Measurements from ENCODE around the gene FANCD2.
"Not testable (repeated sequence)": the region's sequence is repeated elsewhere in the genome, so short reads cannot be mapped to it uniquely, and the experiment has no call there.

Gene FANCD2

DNA sequence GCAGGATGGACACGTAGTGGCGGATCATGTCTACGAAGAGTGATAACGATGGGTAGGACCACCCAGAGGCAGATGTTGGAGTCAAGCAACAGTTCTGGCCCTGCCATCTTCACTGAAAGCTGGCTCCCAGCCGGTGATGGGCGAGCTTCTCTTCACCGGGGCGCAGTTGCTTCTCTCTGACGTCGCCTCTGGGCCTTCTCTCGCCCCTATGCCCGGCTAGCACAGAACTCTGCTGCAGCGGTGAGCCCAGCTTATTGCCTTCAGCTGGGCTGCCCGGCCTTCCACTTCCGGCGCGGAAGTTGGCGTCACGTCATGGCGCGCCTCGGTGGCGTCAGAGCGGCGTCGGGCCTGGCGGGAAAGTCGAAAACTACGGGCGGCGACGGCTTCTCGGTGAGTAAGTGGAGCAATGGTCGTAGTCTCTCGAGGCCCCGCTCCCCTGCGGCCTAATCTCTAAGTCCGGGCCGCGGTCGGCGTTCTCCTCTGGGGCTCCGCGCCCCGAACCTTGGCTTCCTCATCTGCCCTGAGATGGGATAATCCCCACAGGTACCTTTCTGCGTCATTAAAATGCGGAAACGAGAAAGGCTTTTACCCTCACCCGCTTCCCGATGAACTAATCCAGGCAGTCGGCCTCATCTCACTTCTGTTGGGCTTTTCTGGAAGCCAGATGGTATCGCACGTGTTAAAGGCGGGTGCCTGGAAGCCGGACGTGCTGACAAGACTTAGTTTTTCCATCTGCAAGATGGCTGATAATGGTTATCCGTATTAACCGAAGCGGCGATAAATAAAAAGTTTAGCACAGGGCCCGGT is at the start of gene FANCD2:
Gene FANCD2, plus strand, starts transcription at position 354 of the 807 bp plus-strand sequence. CDS start 2,221 bp downstream, outside the sequence.
- no peak for DNase-seq (ENCODE audit: low read depth)

DNA sequence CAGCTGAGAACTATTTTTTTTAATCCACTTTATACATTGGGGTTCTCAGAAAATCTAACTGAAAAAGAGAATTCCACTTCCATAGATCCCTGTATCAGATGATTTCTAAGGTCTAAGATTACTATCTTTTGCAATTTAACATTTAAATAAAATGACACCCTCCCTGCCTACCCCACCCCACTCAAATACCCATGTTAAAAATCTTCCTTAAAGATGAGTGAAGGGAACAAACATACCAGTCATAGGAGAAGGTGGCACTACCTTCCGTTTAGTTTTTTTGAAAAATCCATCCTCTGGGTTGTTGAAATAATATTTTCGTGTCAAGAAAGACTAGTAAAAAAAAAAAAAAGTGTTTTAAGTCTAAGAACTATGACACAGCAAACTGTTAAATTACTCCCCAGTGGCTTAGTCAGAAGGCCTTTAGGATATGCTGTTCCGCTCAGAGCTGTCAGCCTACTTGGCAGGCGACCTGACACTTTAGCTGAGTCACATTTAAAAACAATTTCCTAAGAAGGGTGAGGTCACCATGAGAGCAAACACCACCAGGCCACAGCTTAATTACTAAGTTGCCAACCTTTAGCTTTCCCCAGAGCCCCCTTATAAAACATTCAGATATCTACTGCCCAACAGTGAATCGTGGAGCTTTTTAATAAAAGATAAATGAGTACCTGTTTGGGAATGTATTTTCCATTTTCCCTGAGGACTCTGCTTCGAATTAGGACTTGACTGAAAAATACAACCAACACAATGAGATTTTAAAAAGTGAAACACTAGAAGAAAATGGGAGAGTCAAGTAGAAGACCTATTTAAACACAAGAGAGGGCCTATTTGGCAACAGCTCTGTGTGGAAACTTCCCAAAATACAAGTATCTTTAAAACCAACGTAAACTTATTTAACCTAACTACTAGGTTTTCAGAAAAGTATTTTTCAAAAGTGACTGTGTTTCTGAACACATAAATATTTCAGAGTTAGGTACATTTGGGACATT is 49.2 kb upstream of the FANCD2 start:
- peak; percentile 95 for DNase-seq (ENCODE audit: low read depth)

DNA sequence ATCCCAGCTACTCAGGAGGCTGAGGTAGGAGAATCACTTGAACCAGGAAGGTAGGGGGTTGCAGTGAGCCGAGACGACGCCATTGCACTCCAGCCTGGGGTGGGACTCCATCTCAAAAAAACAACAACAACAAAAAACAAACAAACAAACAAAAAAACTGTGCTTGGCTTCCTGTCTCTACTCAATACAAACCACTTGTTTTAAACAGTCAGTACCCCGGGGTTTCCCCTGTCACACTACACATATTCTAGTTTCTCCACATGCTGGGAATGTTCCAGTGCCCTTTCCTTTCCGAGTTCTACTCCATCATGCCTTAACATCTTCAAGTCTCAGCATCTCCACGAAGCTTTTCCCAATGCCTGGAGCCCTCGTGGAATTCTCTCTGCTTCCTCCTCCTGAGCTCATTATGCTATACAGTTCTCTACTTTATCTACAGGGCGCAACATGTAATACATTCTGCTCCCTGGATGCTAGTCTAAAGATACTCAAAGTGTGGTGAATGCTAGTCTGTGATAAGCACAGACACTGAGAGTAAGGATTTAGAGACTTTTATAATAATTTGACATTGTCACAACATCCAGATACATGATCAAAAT is 47.4 kb upstream of the FANCD2 start:
- DNase-seq (ENCODE audit: low read depth) = no peak

DNA sequence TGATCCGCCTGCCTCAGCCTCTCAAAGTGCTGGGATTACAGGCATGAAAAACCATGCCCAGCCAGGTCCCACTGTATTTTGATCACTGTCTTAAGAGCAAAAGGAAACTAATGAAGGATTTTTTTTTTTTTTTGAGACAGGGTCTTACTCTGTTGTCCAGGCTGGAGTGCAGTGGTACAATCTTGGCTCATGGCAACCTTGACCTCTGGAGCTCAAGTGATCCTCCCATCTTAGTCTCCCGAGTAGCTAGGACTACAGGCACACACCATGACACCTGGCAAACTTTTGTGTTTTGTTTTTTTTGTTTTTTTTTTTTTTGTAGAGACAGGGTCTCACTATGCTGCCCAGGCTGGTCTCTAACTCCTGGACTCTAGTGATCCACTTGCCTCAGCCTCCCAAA is 46.0 kb upstream of the FANCD2 start:
- no peak for DNase-seq (ENCODE audit: low read depth)

DNA sequence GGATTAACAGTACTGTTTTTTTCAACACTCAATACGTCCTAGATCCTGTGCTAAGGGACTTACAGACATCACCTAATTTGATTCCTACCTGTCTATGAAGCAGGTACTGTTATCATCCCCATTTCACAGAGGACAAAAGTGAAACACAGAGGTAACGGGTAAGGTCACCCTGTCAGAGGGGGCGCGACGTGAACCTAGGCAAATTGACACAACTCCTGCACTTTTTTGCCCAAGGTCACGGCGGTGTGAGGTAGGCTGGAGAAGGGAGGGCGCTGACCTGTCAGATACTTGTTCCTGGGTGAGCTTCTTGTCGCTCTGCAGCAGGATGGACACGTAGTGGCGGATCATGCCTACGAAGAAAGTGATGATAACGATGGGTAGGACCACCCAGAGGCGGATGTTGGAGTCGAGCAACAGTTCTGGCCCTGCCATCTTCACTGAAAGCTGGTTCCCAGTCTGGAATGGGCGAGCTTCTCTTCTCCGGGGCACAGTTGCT is 40.0 kb upstream of the FANCD2 start:
- DNase-seq (ENCODE audit: low read depth) = no peak

DNA sequence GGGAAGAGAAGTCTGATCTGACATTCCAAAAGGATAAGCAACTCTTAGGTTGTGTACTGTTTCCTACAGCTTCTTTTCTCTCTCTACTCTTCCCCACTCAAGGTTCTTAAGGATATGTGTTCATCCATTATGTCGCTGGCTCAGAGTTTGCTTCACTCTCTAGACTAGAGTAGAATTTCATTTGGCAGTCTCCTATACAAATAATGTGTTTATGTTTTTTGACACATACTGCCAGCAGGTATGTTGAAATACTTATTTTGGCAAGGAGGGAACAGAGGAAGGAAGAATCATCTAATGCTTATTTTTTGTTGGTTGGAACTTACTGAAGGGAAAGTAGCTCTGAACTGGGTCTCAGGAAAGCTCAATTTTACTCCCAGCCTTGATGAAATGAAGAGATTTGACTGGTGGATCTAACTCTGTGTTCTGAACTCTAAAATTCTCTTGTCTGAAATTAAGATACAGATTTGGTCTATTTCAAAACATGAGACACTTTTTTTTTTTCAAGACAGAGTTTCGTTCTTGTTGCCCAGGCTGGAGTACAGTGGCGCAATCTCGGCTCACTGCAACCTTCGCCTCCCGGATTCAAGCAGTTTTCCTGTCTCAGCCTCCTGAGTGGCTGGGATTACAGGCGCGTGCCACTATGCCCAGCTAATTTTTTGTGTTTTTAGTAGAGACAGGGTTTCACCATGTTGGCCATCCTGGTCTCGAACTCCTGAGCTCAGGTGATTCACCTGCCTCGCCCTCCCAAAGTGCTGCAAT is 32.0 kb upstream of the FANCD2 start:
- DNase-seq (ENCODE audit: low read depth) = no peak

DNA sequence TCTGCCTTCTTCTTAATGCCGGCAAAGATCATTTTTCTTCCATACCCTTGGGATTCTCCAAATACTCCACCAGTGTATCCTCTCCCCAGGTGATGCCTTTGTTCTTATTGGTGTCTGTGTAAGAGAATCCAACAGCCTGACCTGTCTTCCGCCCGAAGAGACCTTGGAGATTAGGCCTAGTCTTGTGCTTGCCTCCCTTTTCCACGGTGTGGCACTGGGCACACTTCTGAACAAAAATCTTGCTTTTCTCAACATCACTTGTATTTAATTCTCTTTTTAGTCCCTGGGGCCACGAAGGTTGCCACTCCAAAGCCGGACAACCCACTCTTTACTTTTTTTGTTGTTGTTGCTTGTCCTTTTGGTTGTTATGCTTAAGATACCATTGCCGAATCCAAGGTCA is 25.6 kb upstream of the FANCD2 start:
- no peak for DNase-seq (ENCODE audit: low read depth)

DNA sequence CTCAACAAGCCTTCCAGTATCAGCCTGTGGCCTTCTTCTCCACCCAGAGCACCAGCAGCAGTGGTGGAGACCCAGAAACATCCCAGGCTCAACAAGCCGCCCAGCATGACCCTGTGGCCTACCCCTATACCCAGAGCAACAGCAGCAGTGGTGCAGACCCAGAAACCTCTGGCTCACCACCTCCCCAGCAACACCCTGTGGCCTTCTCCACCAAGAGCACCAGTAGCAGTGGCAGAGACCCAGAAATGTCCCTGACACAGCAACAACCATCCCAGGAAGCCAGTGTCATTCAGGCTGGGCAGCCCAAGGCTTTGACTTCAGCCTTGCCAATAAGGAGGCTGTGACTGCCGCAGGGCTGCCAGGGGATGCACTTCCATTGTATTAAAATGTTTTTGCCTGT is 23.3 kb upstream of the FANCD2 start:
- no peak for DNase-seq (ENCODE audit: low read depth)

DNA sequence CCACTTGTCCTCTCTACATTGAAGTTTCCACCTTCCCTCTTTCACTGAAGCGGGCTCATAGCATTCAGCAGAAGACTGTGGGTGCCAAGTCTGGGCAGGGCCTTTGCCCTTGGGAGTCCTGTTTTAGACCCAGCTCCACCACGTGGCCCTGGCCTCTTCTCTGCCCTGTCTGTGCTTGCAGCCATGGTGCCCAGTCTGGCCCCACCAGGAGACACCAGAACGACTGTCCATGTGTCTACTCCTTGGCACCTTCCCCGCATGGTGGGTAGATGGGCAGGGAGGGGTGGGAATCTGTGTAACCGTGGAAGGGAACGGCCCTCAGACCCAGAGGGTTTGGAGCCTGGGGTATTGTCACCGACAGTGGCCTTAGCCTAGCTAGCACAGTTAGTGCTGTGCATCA is 21.7 kb upstream of the FANCD2 start:
- no peak for DNase-seq (ENCODE audit: low read depth)

DNA sequence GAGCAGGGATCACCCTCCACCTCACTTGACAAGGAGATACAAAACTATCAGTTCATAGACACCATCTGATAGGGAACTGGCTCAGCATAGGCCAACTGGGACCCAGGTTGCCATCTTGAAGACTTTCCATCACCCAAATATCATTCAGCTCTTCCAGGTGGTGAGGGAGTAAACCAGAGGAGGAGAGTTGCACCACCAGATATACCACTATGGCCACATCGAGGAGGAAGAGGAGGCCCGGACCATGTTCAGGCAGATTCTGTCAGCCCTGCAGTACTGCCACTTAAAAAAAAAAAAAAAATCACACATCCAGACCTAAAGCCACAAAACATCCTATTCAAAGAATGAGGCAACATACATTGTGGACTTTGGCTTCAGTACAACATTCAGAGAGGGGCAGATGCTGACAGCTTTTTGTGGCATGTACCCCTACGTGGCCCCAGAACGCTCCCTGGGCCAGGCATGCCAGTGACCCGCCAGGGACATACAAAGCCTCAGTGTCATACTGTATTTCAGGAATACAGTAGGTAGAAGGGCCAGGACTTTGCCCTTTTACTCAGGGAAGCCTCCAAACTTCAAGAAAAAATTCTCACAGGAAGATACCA is 21.2 kb upstream of the FANCD2 start:
- DNase-seq (ENCODE audit: low read depth) = no peak

DNA sequence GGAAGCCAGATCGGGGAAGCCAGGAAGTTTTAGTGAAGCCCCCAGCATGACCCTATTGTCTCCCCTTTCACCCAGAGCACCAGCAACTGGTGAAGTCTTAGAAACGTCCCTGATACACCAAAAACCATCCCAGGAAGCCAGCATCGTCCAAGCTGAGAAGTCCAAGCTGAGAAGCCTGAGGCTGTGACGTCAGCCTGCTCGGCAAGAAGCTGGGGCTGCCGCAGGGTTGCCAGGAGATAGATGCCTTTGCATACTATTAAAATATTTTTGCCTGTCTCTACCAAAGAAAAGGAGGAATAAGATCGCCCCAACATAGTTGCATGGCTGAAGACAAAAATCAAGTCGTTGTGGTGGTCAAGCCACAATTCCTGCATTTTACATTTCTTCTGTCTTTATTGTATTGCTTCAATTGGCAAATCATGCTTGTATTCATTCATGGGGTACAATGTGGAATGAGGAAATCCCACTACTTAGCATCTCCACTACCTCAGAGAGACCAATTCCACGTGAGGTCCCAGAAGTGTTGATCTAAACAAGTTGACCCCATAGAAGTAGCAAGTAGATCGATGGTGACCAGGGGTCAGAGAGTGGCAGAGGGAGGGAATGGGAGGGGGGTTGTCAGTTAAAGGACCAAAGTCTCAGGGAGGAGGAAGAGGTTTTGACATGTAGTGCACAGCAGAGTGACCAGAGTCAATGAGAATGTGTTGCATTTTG is 20.0 kb upstream of the FANCD2 start:
- no peak for DNase-seq (ENCODE audit: low read depth)

DNA sequence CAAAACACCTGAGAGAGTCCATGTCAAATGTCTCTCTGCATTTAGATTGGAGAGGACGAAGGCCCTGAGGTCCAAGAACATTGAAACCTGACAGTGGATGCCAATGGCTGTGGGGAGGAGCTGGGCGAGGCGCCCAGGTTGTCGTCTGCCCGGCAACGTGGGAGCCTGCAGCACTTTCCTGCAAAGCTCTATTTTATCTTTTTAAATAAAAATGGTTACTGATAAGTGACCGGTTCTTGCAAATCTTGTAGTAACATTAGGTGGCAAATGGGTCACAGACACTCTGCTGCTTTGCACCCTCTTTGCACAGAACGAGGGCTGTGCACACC is 19.5 kb upstream of the FANCD2 start:
- no peak for DNase-seq (ENCODE audit: low read depth)

DNA sequence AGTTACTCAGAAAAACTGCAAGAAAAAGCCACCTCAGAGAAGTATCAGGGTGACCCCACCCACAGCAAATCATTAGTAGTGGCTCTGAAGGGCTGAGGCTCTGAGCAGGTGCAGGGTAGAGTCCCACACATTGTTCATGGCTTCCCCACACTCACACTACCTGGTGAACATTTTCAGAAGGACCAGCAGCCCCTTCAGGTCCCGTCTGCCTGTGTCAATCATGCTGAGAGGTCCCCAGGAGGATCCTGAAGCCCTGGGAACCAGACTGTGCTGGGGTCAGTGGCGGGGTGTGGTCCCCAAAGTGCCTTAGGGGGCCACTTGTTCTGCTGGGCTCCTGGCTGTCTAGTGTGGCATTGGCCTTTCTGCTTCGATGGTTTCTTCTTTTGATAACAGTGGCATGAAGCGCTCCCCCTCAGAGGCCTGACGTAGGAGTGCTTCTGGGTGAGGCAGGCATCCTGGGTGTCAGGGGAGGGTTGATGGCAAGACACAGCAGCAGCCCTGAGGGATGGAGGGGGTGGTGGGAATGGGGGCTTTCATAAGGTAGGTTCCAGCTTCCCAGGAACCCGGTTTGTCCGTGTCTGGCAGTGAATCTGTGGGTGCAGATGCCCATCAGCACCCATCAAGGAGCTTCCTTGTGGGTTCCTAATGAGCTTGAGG is 19.0 kb upstream of the FANCD2 start:
- no peak for DNase-seq (ENCODE audit: low read depth)

DNA sequence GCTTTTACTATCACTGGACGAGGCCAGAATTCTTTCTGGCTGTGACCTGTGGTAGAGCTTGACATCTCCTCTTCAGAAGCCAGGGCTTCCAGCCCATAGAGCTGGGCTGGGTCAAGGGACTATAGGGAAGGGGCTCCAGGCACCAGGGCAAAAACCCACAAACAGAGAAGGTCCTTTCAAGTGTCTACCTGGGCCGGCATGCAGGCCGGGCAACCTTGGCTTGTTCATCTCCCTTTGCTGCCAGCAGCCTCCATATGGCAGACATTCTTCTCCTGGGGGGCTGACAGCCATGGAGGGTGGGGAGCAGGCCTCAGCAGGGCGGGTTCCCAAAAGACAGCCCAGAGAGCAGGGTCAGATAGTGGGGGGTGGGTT is 18.0 kb upstream of the FANCD2 start:
- not testable (repeated sequence) for DNase-seq (ENCODE audit: low read depth)

DNA sequence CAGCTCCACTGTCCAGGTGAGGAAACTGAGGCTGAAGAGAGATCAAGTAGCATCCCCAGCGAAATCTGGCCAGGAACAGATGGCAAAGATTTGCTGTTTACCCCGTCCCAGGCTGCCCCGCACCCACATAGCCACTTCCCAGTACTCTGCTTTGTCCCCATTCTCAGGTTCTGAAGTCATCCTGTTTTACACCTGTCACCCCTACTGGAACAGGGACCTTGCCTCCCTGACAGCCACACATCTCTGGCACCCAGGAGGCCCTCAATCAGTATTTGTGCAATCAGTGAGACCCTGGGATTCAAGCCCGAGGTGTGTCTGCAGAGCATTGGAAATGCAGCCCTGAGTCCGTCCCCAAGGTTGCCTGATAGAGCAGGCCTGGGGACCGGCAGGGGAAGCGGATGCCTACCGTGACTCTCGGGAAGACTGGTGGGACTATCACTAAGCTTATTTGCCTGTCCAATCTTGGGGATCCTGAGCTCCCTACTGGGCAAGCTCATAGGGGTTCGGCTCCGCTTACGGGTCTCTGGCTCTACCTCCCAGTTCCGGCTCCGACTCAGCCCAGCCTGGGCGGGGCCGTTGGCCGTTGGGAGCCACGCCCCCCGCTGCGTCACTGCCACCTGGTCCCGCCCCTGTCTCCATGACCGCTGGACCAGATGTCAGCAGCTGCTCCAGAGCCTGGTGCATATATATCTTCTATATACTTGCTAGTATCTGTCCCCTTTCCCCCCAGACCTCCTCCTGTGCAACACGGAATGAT is 17.5 kb upstream of the FANCD2 start:
- DNase-seq (ENCODE audit: low read depth) = no peak

DNA sequence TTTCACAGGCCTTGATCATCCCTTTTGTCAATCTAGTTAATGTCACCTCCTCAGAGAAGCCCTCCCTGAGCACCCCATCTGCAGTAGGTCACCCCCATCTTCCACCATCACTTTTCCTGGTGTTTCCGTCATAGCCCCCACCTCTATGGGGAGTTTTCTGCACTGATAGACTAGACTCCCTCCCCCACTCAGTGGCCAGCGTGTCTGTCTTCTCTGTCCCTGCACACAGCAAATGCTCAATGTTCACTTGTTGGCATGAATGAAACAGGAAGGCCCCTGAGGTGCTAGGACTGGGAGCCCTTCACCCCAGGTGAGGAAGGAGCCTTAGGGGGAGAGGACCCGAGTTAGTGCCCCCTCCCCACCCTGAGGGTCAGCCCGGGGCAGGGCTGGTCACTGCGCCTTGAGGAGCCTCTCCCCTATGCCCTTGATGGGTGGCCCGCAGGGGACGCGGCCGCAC is 15.8 kb upstream of the FANCD2 start:
- no peak for DNase-seq (ENCODE audit: low read depth)

DNA sequence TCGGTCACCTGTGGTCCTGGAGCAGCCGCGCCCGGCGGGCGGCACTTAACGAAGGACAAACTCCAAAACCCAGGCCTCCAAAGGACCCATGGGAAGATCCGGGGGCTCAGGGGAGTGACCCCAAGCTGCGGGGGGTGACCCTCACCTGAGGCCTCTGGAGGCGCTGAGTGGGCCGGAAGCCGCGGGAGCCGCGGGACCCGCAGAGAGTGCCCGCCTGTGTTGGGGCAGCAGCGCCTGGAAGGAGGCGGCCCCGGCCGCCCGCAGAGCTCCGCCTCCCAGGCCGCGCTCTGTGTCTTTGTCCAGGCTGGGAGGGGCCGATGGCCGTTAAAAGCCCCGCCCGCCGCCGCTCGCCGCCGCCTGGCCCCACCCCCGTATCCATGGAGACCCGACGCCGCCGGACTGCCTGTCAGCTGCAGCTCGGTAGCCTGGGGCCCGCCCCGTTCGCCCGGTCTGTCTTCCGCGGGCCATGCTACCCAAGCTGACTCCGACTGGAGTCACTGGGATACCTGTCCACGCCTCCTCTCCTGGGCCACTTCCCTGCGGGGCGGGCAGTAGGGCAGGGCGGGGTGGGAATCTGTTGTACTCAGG is 15.3 kb upstream of the FANCD2 start:
- no peak for DNase-seq (ENCODE audit: low read depth)

DNA sequence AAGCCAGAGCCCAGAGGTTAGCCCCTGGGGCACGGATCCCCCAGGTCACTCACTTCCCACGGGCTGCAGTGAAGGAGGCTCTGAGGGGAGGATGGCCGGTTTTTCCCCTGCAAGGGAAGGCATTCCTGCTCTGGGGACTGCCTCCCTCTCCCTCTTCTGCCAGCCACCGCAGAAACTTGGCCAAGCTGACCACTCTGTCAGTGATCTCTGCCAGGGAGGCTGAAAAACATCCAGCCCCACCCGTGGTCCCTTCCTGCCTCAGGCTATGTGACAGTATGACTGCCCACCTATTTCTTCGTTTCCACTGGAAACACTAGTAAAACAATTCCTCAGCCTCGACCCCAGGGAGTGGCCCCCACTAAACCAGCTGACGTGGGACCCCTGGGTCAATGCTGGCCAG is 14.6 kb upstream of the FANCD2 start:
- no peak for DNase-seq (ENCODE audit: low read depth)

DNA sequence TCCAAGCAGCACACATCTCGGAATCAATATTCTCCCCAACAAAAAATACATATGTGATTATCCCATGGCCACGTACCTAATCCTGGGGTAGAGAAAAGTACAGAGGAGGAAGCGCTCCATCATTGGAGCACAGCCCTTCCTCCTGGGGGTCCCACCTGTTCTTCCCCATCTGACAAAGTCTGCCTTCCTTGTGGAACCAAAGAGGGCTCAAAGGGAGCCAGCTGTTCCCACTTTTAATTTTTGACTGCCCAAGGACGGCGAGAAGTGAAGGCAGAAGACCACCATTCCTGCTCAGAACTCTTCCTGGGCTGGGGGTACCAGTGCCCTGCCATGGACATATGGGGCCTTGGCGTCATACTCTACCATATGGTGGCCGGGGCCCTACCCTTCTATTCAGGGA is 14.1 kb upstream of the FANCD2 start:
- DNase-seq (ENCODE audit: low read depth) = no peak

All from non-pigmented ciliary epithelial cell (primary cell).